ENCODE results near the gene CYREN.
"Not testable (repeated sequence)": the region's sequence is repeated elsewhere in the genome, so short reads cannot be mapped to it uniquely, and the experiment has no call there.

The CYREN gene

DNA sequence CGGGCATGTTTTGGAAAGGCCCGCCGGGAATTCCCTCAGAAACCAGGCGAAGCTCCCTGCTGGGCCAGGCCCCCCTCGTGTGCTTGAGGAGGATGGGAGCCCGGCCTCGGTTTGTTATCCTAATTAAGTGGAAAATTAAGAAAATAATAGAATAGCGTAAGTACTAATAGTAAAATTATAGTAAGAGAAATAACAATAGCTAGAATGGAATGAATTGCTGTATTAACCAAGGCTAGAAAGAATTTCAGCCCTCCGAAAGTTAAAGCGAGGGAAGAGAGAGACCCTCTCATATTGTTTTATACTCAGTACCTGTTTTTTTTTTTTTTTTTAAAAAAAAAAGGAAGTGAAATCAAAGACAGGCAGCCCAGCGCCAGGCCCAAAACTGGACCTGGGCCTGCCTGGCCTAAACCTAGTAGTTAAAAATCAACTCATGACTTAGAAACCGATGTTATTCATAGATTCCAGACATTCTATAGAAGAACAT is 533 bp upstream of the CYREN start:
- Histone ChIP-seq H3K4me3 (ENCODE audit: control insufficient read depth in 1 of 7, extremely low read depth in 1 of 7, insufficient read depth in 4 of 7, low read depth in 2 of 7, low read length in 6 of 7) (peak overlapping the region; percentile 73 to 93 (median 81)), H3K27ac (ENCODE audit: insufficient read depth in 1 of 2, low read depth in 1 of 2, low read length in 2 of 2, poor library complexity in 1 of 2, severe bottlenecking in 2 of 2) (peak overlapping the region; percentile 77 to 90), H3K4me1 (ENCODE audit: control extremely low read depth in 1 of 4, control insufficient read depth in 4 of 4, insufficient read depth in 4 of 4, low read length in 3 of 4) (peaks cover 17 to 55% (median 44%) of the 10 kb centered on the region in 4 experiments), H3K36me3 (ENCODE audit: control insufficient read depth in 4 of 4, insufficient read depth in 4 of 4, low read length in 3 of 4) (peaks cover 0 to 30% (median 8%) of the 10 kb centered on the region in 4 experiments)
- ChIA-PET CTCF (interaction anchor here (0.6 to 15.2 kb wide), 12 partner anchors 11 to 538 kb away, joined by 3 to 182 read pairs (median 4); partner anchors contain the start of genes AGBL3 and TMEM140), POLR2A (interaction anchor here (0.6 to 3.2 kb wide), 5 partner anchors 11 to 525 kb away, joined by 3 to 26 read pairs (median 5); partner anchors contain the start of genes BPGM and TMEM140)
- 8% methylated on average over 4 of the region's 12 CpGs for WGBS (ENCODE audit: insufficient coverage)
- not testable (repeated sequence) for H3K27me3 ChIP-seq (replicated peaks in 2 of 5; ENCODE audit: control insufficient read depth in 4 of 5, insufficient read depth in 5 of 5, low read length in 4 of 5); DNase-seq; H3K9me3 ChIP-seq (ENCODE audit: control extremely low read depth in 1 of 5, control insufficient read depth in 4 of 5, insufficient read depth in 2 of 5, low read depth in 1 of 5, low read length in 4 of 5)

DNA sequence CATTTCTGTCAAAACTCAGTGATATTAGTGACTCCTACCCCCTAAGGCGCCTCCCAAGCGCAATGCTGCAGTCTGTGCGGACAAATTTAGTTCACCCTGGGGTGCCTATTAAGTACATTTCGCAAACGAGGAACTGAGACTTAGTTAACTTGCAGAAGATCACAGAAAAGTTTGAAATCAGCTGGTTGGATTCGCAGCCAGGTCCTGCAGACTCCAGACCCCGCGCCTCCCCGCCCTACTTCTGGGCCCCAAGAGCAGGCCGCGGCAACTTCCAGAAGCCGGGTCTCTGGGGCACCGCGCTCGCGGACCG is 588 bp downstream of the CYREN start:
- Histone ChIP-seq H3K27me3 (replicated peaks in 2 of 5; ENCODE audit: control insufficient read depth in 4 of 5, insufficient read depth in 5 of 5, low read length in 4 of 5) (no peaks in the 10 kb centered on the region), H3K9me3 (ENCODE audit: control extremely low read depth in 1 of 5, control insufficient read depth in 4 of 5, insufficient read depth in 2 of 5, low read depth in 1 of 5, low read length in 4 of 5) (no peaks in the 10 kb centered on the region), H3K27ac (ENCODE audit: insufficient read depth in 1 of 2, low read depth in 1 of 2, low read length in 2 of 2, poor library complexity in 1 of 2, severe bottlenecking in 2 of 2) (peak overlapping the region; percentile 77 to 90), H3K36me3 (ENCODE audit: control insufficient read depth in 4 of 4, insufficient read depth in 4 of 4, low read length in 3 of 4) (peaks cover 0 to 41% (median 13%) of the 10 kb centered on the region in 4 experiments), H3K4me3 (ENCODE audit: control insufficient read depth in 1 of 7, extremely low read depth in 1 of 7, insufficient read depth in 4 of 7, low read depth in 2 of 7, low read length in 6 of 7) (peak overlapping the region; percentile 73 to 93 (median 81)), H3K4me1 (ENCODE audit: control extremely low read depth in 1 of 4, control insufficient read depth in 4 of 4, insufficient read depth in 4 of 4, low read length in 3 of 4) (peaks cover 17 to 66% (median 49%) of the 10 kb centered on the region in 4 experiments)
- ChIA-PET POLR2A (interaction anchor here (0.6 to 3.2 kb wide), 3 partner anchors 10 to 1583 kb away, joined by 3 to 26 read pairs (median 11); partner anchors contain the start of gene TMEM140), CTCF (interaction anchor here (1.1 to 15.2 kb wide), 6 partner anchors 11 to 522 kb away, joined by 3 to 182 read pairs (median 31); partner anchors contain the start of genes AGBL3 and TMEM140)
- peak in 1 of 3 donors; percentile 65 for DNase-seq
- whole genome bisulfite sequencing (ENCODE audit: insufficient coverage) = 4% methylated on average over 12 of the region's 17 CpGs

DNA sequence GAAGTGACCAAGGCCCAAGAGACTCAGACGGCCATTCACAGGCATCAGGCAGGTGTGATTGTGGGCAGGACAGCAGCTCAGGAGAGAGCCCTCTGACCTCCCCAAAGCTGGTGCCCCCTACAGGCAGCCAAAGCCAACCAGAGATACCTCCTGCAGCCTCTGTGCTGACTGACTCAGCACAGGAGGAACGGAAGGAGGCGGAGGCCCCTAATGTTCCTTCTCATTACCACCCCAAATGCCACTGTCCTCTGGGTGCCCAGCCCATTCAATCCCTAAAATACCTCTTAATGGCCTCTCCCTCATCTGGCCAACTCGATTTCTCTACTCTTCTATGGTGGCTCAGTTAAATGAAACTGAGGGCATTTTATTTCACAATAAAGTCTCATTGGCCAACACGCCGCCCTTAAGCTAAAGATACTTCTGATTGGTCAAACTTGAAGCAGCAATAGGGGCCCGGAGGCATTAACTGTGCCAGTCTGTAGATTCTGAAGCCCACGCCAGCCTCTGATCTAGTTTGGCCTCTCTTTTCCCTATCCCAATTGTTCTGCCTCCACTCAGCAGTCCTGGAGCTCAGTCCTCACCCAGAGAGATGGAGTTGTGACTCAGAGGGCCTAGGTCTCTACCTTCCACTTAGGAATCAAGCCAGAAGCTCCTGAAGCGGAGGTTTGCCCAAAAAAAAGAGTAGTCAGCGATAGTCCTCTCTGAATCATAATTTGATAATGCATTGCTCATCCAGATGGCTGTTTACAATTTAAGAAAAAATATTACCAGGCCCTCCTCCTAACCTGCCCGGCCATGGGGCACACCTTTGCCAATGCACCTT is 1.2 kb downstream of the CYREN start:
- no peaks in the 10 kb centered on the region for H3K27me3 ChIP-seq (replicated peaks in 2 of 5; ENCODE audit: control insufficient read depth in 4 of 5, insufficient read depth in 5 of 5, low read length in 4 of 5)
- ChIA-PET POLR2A (interaction anchor here (0.6 to 3.2 kb wide), 6 partner anchors 9 to 1583 kb away, joined by 3 to 26 read pairs (median 7); partner anchors contain the start of gene TMEM140), CTCF (interaction anchor here (0.6 to 15.2 kb wide), 9 partner anchors 11 to 524 kb away, joined by 3 to 182 read pairs (median 3); partner anchors contain the start of genes AGBL3 and TMEM140)
- peak overlapping the region; percentile 73 to 93 (median 81) for H3K4me3 ChIP-seq (ENCODE audit: control insufficient read depth in 1 of 7, extremely low read depth in 1 of 7, insufficient read depth in 4 of 7, low read depth in 2 of 7, low read length in 6 of 7)
- peaks cover 0 to 47% (median 16%) of the 10 kb centered on the region in 4 experiments for H3K36me3 ChIP-seq (ENCODE audit: control insufficient read depth in 4 of 4, insufficient read depth in 4 of 4, low read length in 3 of 4)
- peaks cover 17 to 72% (median 52%) of the 10 kb centered on the region in 4 experiments for H3K4me1 ChIP-seq (ENCODE audit: control extremely low read depth in 1 of 4, control insufficient read depth in 4 of 4, insufficient read depth in 4 of 4, low read length in 3 of 4)
- 63% methylated on average over 11 of the region's 11 CpGs for WGBS (ENCODE audit: insufficient coverage)
- H3K9me3 ChIP-seq (ENCODE audit: control extremely low read depth in 1 of 5, control insufficient read depth in 4 of 5, insufficient read depth in 2 of 5, low read depth in 1 of 5, low read length in 4 of 5) = no peaks in the 10 kb centered on the region
- peak overlapping the region; percentile 77 to 90 for H3K27ac ChIP-seq (ENCODE audit: insufficient read depth in 1 of 2, low read depth in 1 of 2, low read length in 2 of 2, poor library complexity in 1 of 2, severe bottlenecking in 2 of 2)
- DNase-seq = peak; percentile 60 to 62 (median 62)

DNA sequence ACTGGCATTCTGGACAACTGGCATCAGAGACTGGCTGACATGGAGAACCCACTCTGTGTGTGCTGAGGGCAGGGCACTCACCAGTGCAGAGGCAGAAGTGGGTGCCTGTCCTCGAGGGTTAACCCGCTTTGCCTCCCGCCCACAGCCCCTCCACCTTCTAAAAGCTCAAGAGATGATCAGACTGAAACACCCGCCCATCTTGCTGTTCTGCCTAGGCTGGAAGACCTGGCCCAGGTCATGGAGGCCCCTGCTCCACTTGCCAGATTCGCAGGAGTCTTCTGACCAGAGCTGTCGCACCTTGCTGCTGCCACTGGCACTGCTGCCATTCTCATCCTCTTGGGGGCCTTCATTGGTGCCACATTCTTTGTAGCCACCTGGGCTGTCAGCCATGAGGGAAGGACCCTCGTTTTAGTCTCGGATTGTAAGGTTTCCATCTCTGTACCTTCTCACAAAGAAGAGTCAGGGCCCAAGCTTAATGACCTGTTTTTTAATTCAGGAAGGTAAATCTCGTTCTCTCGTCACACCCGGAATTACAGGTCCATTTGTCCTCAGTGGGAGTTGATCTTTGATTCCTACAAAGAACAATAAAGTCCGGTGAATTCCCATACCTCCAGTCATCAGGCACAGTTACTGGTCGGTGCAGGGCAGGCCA is 1.9 kb downstream of the CYREN start:
- WGBS (ENCODE audit: insufficient coverage) = 92% methylated on average over 13 of the region's 13 CpGs
- peaks cover 17 to 79% (median 54%) of the 10 kb centered on the region in 4 experiments for H3K4me1 ChIP-seq (ENCODE audit: control extremely low read depth in 1 of 4, control insufficient read depth in 4 of 4, insufficient read depth in 4 of 4, low read length in 3 of 4)
- H3K27me3 ChIP-seq (replicated peaks in 2 of 5; ENCODE audit: control insufficient read depth in 4 of 5, insufficient read depth in 5 of 5, low read length in 4 of 5) = no peaks in the 10 kb centered on the region
- peaks cover 0 to 52% (median 16%) of the 10 kb centered on the region in 4 experiments for H3K36me3 ChIP-seq (ENCODE audit: control insufficient read depth in 4 of 4, insufficient read depth in 4 of 4, low read length in 3 of 4)
- CTCF ChIA-PET = interaction anchor here (0.6 to 15.2 kb wide), 7 partner anchors 11 to 523 kb away, joined by 3 to 182 read pairs (median 7); partner anchors contain the start of genes AGBL3 and TMEM140
- H3K27ac ChIP-seq (ENCODE audit: insufficient read depth in 1 of 2, low read depth in 1 of 2, low read length in 2 of 2, poor library complexity in 1 of 2, severe bottlenecking in 2 of 2) = peak overlapping the region in 1 of 2 experiments; percentile 60
- no peak for DNase-seq
- H3K4me3 ChIP-seq (ENCODE audit: control insufficient read depth in 1 of 7, extremely low read depth in 1 of 7, insufficient read depth in 4 of 7, low read depth in 2 of 7, low read length in 6 of 7) = peak overlapping the region in 4 of 7 experiments; percentile 73 to 93 (median 84)
- POLR2A ChIA-PET = interaction anchor here (1.1 to 3.2 kb wide), 4 partner anchors 9 to 182 kb away, joined by 3 to 26 read pairs (median 7); partner anchors contain the start of gene TMEM140
- no peaks in the 10 kb centered on the region for H3K9me3 ChIP-seq (ENCODE audit: control extremely low read depth in 1 of 5, control insufficient read depth in 4 of 5, insufficient read depth in 2 of 5, low read depth in 1 of 5, low read length in 4 of 5)

DNA sequence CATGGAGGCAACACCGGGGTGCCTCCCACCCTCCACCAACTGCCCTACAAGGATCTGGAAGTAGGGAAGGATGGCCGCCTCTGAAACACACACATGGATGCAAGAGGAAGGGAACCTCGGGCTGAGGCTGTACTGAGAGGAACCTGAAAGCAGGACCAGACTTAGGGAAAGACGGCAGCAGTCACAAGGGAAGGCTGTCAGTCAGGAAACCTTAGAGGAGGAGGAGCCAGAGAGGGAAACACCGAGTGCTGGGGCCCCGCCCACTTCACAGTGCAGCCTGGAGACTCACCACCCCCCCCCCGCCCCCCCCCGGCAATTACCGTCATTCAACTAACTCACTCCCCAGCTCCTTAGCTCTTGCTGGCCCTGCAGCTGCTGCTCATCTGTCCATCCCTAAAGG is 2.5 kb downstream of the CYREN start:
- peak in 1 of 3 donors; percentile 35 for DNase-seq
- Histone ChIP-seq H3K9me3 (ENCODE audit: control extremely low read depth in 1 of 5, control insufficient read depth in 4 of 5, insufficient read depth in 2 of 5, low read depth in 1 of 5, low read length in 4 of 5) (no peaks in the 10 kb centered on the region), H3K4me1 (ENCODE audit: control extremely low read depth in 1 of 4, control insufficient read depth in 4 of 4, insufficient read depth in 4 of 4, low read length in 3 of 4) (peaks cover 17 to 79% (median 54%) of the 10 kb centered on the region in 4 experiments), H3K36me3 (ENCODE audit: control insufficient read depth in 4 of 4, insufficient read depth in 4 of 4, low read length in 3 of 4) (peaks cover 0 to 52% (median 16%) of the 10 kb centered on the region in 4 experiments), H3K4me3 (ENCODE audit: control insufficient read depth in 1 of 7, extremely low read depth in 1 of 7, insufficient read depth in 4 of 7, low read depth in 2 of 7, low read length in 6 of 7) (peak overlapping the region in 3 of 7 experiments; percentile 38 to 87 (median 54)), H3K27ac (ENCODE audit: insufficient read depth in 1 of 2, low read depth in 1 of 2, low read length in 2 of 2, poor library complexity in 1 of 2, severe bottlenecking in 2 of 2) (peak overlapping the region; percentile 55 to 85), H3K27me3 (replicated peaks in 2 of 5; ENCODE audit: control insufficient read depth in 4 of 5, insufficient read depth in 5 of 5, low read length in 4 of 5) (no peaks in the 10 kb centered on the region)
- 0% methylated on average over 1 of the region's 9 CpGs for WGBS (ENCODE audit: insufficient coverage)
- POLR2A ChIA-PET = interaction anchor here (1.6 to 2.4 kb wide), 3 partner anchors 17 to 21 kb away, joined by 4 to 10 read pairs (median 5); partner anchors contain the start of gene TMEM140
- CTCF ChIA-PET = interaction anchor here (0.6 to 15.2 kb wide), 4 partner anchors 11 to 182 kb away, joined by 3 to 182 read pairs (median 61); partner anchors contain the start of genes AGBL3 and TMEM140

DNA sequence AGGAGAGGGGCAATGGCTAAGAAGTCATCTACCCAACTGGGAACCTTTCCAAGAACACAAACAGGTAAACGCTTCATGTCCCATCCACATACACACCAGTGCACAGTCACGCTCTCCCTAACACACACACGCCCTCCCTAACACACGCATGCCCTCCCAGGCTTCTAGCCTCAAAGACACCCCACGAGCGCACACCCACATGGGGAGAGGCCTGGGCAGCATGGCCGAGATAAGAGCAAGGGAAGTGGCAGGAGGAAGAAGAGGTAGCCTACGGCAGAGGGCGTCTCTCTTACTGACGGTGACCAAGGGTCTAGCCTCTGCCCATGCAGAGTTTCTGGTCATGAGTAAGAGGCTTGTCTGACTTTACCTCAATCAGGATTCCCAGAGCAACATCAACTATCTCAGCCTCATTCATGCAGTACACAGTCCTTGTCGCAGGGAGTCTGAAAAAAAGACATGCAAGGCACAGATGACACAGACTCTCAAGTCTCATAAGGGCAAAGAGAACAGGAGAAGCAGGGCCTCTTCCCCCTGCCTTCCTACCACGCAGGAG is 3.1 kb downstream of the CYREN start:
- 30% methylated on average over 6 of the region's 12 CpGs for WGBS (ENCODE audit: insufficient coverage)
- H3K4me1 ChIP-seq (ENCODE audit: control extremely low read depth in 1 of 4, control insufficient read depth in 4 of 4, insufficient read depth in 4 of 4, low read length in 3 of 4) = peaks cover 17 to 79% (median 54%) of the 10 kb centered on the region in 4 experiments
- peaks cover 0 to 52% (median 17%) of the 10 kb centered on the region in 4 experiments for H3K36me3 ChIP-seq (ENCODE audit: control insufficient read depth in 4 of 4, insufficient read depth in 4 of 4, low read length in 3 of 4)
- CTCF ChIA-PET = interaction anchor here (1.8 to 15.2 kb wide), 4 partner anchors 10 to 467 kb away, joined by 5 to 182 read pairs (median 61); partner anchors contain the start of genes AGBL3 and TMEM140
- peak overlapping the region; percentile 55 to 85 for H3K27ac ChIP-seq (ENCODE audit: insufficient read depth in 1 of 2, low read depth in 1 of 2, low read length in 2 of 2, poor library complexity in 1 of 2, severe bottlenecking in 2 of 2)
- H3K27me3 ChIP-seq (replicated peaks in 2 of 5; ENCODE audit: control insufficient read depth in 4 of 5, insufficient read depth in 5 of 5, low read length in 4 of 5) = no peaks in the 10 kb centered on the region
- H3K4me3 ChIP-seq (ENCODE audit: control insufficient read depth in 1 of 7, extremely low read depth in 1 of 7, insufficient read depth in 4 of 7, low read depth in 2 of 7, low read length in 6 of 7) = peak overlapping the region in 4 of 7 experiments; percentile 12 to 54 (median 46)
- H3K9me3 ChIP-seq (ENCODE audit: control extremely low read depth in 1 of 5, control insufficient read depth in 4 of 5, insufficient read depth in 2 of 5, low read depth in 1 of 5, low read length in 4 of 5) = peaks cover 0 to 2% (median under 1%) of the 10 kb centered on the region in 5 experiments
- POLR2A ChIA-PET = interaction anchor here (1.6 to 2.4 kb wide), 2 partner anchors 18 to 20 kb away, joined by 5 to 10 read pairs; partner anchors contain the start of gene TMEM140
- peak in 2 of 3 donors; percentile 52 to 60 for DNase-seq

Data from common myeloid progenitor, CD34-positive (primary cell).